Tibial nerve (tissue), 4 donors: ENCODE data around the gene RPL19. TPM values are rescaled to one million over a fixed set of nuclear protein-coding genes. Genes with fewer than 3 reads are reported as not detected.
"Not testable (repeated sequence)": the region's sequence is repeated elsewhere in the genome, so short reads cannot be mapped to it uniquely, and the experiment has no call there.

Experiments
- DNase-seq, 2 donors: peaks; one replicate each; pipeline ENCODE4 v3.0.0-alpha.2; 2019; ENCODE audit warnings: low spot score in 2 of 2
- H3K27ac ChIP-seq, 4 donors: fragments of 200-600 bp; sonication (generic) in 3 of 4; one replicate each; pipeline ENCODE4 v1.5.1; 2017 to 2019; ENCODE audit warnings: mild to moderate bottlenecking in 1 of 4
- H3K27me3 ChIP-seq, 2 donors: fragments of 200-600 bp; sonication (generic) in 1 of 2; one replicate each; pipeline versions ENCODE4 v1.5.1 to v1.6.0; 2017 to 2019
- H3K36me3 ChIP-seq, 3 donors: fragments of 200-600 bp; sonication (generic); one replicate each; pipeline ENCODE4 v1.5.1; 2018 to 2019
- H3K4me1 ChIP-seq, 4 donors: fragments of 200-600 bp; sonication (generic) in 3 of 4; one replicate each; pipeline ENCODE4 v1.5.1; 2017 to 2019
- H3K4me3 ChIP-seq, 4 donors: fragments of 200-600 bp; sonication (generic) in 3 of 4; one replicate each; pipeline ENCODE4 v1.5.1; 2017 to 2019; ENCODE audit warnings: mild to moderate bottlenecking in 1 of 4, moderate library complexity in 1 of 4
- H3K9me3 ChIP-seq, 4 donors: fragments of 200-600 bp; sonication (generic) in 3 of 4; one replicate each; pipeline ENCODE4 v1.5.1; 2017 to 2019
- EP300 ChIP-seq, 2 donors: sonication (generic); formaldehyde crosslinking; IDR thresholded peaks; one replicate each; pipeline ENCODE4 v1.6.1; 2017; ENCODE audit warnings: antibody characterized with exemption in 2 of 2, mild to moderate bottlenecking in 1 of 2
- POLR2A ChIP-seq, 2 donors: fragments of 450-650 bp; IDR thresholded peaks; one replicate each; pipeline ENCODE4 v1.6.1; 2017; ENCODE audit warnings: antibody characterized with exemption in 2 of 2, mild to moderate bottlenecking in 2 of 2, moderate library complexity in 2 of 2
- WGBS, 2 donors: methylation state at CpG; one replicate each; pipeline ENCODE4 v1.1.5; 2018; 5-methylcytosine and 5-hydroxymethylcytosine counted together
- total RNA-seq, 4 donors: library from RNA; depleted of rRNA; stranded (reverse); fragments of >200 nt; gene quantifications; one replicate each; pipeline ENCODE4 v1.1.0, GENCODE V29; 2016
- TF ChIP-seq, protein P1 (sequence below), 5 experiments: fragments of 200-600 bp in 3 of 5; fragments of 450-650 bp in 2 of 5; sonication (generic) in 3 of 5; IDR thresholded peaks; one replicate each; pipeline ENCODE4 v1.5.1; 2016 to 2019; ENCODE audit warnings: antibody characterized with exemption in 5 of 5, mild to moderate bottlenecking in 3 of 5, moderate library complexity in 2 of 5

RPL19 gene
- total RNA-seq, 4 donors from 2014 or later = 2,381 to 3,486 (median 2,809) TPM

DNA sequence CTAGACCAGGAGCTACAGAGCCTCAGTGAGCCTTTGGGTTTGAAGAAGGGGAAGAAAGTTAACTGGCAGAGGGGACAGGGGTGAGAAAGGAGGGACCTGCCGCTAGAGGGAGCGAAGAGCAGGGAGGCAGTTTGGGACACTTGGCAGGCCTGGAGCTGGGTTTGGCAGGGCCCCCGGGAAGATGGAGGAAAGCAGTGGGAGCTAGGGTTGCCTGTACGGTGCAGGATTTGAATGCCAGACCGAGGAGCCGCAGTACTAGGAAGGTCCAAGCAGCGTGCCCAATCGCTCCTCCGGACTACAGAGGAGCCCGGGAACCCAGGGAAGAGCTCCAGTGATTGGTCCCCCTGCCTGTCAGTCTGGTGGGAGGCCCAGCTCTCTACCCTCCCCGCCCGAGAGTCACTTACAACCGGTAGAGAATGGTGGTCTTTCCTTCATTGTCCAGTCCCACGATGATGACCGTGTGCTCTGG is 35.4 kb upstream of the RPL19 start:
- H3K36me3 ChIP-seq = no peaks in the 10 kb centered on the region

DNA sequence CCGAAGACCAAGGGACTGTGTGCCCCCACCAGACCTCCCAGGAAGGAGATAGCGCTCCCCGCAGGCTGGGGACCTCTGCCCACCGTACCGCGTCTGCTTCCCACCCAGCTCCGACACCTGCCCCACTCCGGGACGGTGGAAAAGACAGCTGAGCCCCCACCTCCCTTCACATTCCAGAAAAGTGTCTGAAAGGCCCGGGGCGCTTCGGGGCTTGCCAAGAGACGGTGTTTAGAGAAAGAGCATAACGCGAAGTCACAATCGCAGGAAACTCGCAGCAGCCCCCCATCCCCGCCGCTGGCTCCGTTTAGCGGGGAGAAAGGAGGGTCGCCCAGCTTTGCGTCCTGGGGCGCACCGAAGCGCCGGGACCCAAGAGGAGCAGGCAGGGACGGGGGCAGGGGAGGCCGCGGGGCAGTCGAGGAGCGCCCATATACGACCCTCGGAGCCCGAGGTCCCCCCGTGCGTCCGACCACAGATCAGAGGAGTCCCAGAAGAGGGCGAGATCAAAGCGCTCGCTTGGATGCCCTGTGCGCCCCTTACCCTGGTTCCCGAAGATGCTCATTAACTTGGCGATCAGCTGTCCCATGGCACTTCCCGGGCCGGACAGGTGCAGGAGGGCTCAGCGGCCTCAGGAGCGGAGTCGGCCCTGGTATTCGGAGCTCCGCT is 34.8 kb upstream of the RPL19 start:
- DNase-seq = no peak
- H3K4me3 ChIP-seq = peak overlapping the region; percentile 30 to 72 (median 54)
- TF ChIP-seq, protein P1, sequence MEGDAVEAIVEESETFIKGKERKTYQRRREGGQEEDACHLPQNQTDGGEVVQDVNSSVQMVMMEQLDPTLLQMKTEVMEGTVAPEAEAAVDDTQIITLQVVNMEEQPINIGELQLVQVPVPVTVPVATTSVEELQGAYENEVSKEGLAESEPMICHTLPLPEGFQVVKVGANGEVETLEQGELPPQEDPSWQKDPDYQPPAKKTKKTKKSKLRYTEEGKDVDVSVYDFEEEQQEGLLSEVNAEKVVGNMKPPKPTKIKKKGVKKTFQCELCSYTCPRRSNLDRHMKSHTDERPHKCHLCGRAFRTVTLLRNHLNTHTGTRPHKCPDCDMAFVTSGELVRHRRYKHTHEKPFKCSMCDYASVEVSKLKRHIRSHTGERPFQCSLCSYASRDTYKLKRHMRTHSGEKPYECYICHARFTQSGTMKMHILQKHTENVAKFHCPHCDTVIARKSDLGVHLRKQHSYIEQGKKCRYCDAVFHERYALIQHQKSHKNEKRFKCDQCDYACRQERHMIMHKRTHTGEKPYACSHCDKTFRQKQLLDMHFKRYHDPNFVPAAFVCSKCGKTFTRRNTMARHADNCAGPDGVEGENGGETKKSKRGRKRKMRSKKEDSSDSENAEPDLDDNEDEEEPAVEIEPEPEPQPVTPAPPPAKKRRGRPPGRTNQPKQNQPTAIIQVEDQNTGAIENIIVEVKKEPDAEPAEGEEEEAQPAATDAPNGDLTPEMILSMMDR (IDR thresholded peaks at IDR 0.05) = no peak
- TF ChIP-seq EP300 (IDR thresholded peaks at IDR 0.05) (no peak), POLR2A (IDR thresholded peaks at IDR 0.05) (no peak)
- peaks cover 0 to 28% (median 14%) of the 10 kb centered on the region in 4 donors for H3K4me1 ChIP-seq
- 5 to 9% methylated on average over 28 to 39 of the region's 51 CpGs for WGBS, 2 donors
- H3K27me3 ChIP-seq = peaks cover 0 to 12% of the 10 kb centered on the region in 2 donors
- H3K36me3 ChIP-seq = no peaks in the 10 kb centered on the region
- peak overlapping the region in 2 of 4 donors; percentile 27 to 61 for H3K27ac ChIP-seq
- no peaks in the 10 kb centered on the region for H3K9me3 ChIP-seq

More for the DNA sequence above, 35.4 kb upstream of the RPL19 start:
- Histone ChIP-seq H3K27ac (peak overlapping the region in 2 of 4 donors; percentile 27 to 61), H3K9me3 (no peaks in the 10 kb centered on the region), H3K4me1 (peaks cover 0 to 28% (median 14%) of the 10 kb centered on the region in 4 donors), H3K27me3 (peaks cover 0 to 12% of the 10 kb centered on the region in 2 donors), H3K4me3 (peak overlapping the region; percentile 30 to 72 (median 54))
- WGBS, 2 donors = 1 to 2% methylated on average over 10 to 15 of the region's 15 CpGs
- DNase-seq = peak; percentile 78 to 83
- peak in 1 of 2 donors; percentile 36 for TF ChIP-seq EP300 (IDR thresholded peaks at IDR 0.05)
- TF ChIP-seq, protein P1 (IDR thresholded peaks at IDR 0.05) = peak; percentile 76 to 80 (median 77)
- TF ChIP-seq POLR2A (IDR thresholded peaks at IDR 0.05) = no peak

DNA sequence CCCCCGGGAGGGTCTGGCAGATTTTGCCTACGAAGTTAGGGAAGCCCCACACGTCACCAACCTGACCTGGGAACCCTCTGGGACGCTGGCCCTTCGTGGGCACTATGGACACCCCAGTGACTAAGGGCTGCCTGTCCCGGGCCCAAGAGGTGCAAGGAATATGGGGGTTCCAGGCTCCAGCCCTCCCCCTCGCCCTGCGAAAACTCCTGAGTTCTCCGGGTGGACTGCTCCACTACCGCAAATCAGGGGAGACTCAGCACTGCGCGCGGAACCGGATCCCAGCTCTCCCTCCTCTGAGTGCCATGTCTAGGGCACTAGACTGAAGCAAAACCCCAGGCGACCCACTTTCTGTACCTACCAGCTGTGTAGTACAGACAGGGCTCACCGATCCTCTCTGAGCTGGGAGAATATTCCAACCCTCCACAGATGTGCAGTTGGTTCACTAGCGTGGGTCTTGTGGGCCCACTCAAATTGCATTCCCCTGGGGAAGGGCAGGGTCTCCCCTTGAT is 34.2 kb upstream of the RPL19 start, which contains the start of gene ARL5C:
ARL5C (minus strand) TSS at position 321 of the 509 bp plus-strand sequence. CDS start 401 bp downstream, outside the sequence.
- no peak for DNase-seq
- WGBS, 2 donors = 50 to 58% methylated on average over 13 to 14 of the region's 17 CpGs
- TF ChIP-seq EP300 (IDR thresholded peaks at IDR 0.05) = no peak
- Histone ChIP-seq H3K27me3 (peaks cover 0 to 12% of the 10 kb centered on the region in 2 donors), H3K4me3 (peak within 1 kb of the TSS; percentile 30 to 72 (median 54)), H3K4me1 (peaks cover 0 to 28% (median 14%) of the 10 kb centered on the region in 4 donors), H3K36me3 (no peaks in the 10 kb centered on the region), H3K27ac (peak within 1 kb of the TSS in 2 of 4 donors; percentile 27 to 61), H3K9me3 (no peaks in the 10 kb centered on the region)

DNA sequence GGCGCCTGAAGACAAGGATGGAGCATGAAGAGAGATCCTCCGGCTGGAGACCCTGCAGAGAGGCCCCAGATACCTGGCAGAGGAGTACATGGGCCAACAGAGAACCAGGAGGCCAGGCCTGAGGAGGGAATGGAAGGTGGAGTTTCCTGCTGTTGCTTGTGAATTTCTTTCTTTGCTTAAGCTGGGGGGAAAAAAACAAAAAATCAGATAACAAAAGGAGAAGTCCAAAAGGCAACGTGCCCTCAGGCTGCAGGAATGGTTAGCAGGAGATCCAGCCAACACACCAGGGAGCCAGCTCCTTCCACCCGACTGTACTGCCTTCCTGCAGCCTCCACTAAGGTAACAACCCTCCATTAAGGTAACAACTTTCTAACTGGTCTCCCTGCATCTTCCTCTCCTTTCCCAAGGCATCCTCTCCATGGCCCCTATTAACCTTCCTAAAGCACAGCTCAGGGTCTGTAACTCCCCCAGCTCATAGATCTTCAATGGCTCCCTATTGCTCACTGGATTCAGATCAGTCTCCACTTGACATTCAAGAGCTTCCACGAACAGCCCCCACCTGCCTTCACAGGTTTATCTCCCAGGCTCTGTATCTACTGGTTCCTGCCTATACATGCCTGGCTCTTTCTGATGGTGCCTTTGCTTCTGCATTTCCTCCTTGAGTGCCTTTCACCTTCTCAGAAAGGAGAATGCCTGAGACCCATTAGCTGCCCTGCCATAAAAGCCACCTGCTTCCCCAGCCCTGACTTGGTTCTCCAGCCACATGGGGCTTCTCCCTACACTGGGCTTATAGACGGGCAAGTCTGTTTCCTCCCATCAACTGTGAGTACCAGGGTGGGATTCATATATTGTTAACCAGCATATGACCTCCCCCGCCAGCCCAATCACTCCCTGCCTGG is 33.4 kb upstream of the RPL19 start:
- DNase-seq = no peak
- peaks cover 0 to 9% of the 10 kb centered on the region in 2 donors for H3K27me3 ChIP-seq
- no peaks in the 10 kb centered on the region for H3K36me3 ChIP-seq
- H3K4me3 ChIP-seq = no peak overlapping the region
- H3K27ac ChIP-seq = no peak overlapping the region
- H3K4me1 ChIP-seq = peaks cover 0 to 28% (median 14%) of the 10 kb centered on the region in 4 donors
- WGBS, 2 donors = 63 to 68% methylated on average over 7 of the region's 7 CpGs
- no peak for TF ChIP-seq EP300 (IDR thresholded peaks at IDR 0.05)
- no peak for TF ChIP-seq POLR2A (IDR thresholded peaks at IDR 0.05)
- TF ChIP-seq, protein P1 (IDR thresholded peaks at IDR 0.05) = no peak
- H3K9me3 ChIP-seq = no peaks in the 10 kb centered on the region

DNA sequence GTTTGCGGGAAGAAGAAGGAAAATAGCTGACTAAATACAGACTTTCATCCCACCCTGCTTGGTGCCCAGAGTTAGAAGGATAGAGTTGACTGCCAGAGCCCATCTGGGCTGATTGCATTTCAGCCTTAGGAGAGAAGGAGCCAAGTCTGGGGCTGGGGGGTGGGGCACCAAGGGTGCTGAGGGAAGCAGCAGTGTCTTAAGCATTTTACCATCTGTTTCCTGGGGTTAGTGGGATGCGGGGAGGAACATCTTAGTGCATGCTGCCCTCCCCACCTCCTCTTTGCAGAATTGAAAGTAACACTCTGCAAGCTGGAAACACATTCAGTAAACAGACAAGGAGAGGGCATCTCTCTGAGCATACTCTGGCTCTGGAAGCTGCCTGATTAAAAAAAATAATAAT is 32.6 kb upstream of the RPL19 start:
- 19 to 36% methylated on average over 2 of the region's 2 CpGs for WGBS, 2 donors
- peaks cover 0 to 28% (median 14%) of the 10 kb centered on the region in 4 donors for H3K4me1 ChIP-seq
- no peak overlapping the region for H3K4me3 ChIP-seq
- H3K27ac ChIP-seq = no peak overlapping the region
- H3K36me3 ChIP-seq = no peaks in the 10 kb centered on the region
- DNase-seq = no peak
- H3K9me3 ChIP-seq = no peaks in the 10 kb centered on the region
- peaks cover 0 to 8% of the 10 kb centered on the region in 2 donors for H3K27me3 ChIP-seq
- TF ChIP-seq EP300 (IDR thresholded peaks at IDR 0.05) = peak in 1 of 2 donors; percentile 17
- TF ChIP-seq, protein P1 (IDR thresholded peaks at IDR 0.05) = no peak

DNA sequence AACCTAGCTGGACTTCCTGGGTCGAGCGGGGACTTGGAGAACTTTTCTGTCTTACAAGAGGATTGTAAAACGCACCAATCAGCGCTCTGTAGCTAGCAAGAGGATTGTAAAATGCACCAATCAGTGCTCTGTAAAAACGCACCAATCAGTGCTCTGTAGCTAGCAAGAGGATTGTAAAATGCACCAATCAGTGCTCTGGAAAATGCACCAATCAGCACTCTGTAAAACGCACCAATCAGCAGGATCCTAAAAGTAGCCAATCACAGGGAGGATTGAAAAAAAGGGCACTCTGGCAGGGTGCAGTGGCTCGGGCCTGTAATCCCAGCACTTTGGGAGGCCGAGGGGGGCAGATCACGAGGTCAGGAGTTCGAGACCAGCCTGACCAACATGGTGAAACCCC is 31.6 kb upstream of the RPL19 start:
- not testable (repeated sequence) for DNase-seq, H3K36me3 ChIP-seq, H3K27me3 ChIP-seq, H3K9me3 ChIP-seq, H3K4me3 ChIP-seq, H3K27ac ChIP-seq
- 95 to 96% methylated on average over 10 of the region's 10 CpGs for WGBS, 2 donors
- peaks cover 0 to 28% (median 14%) of the 10 kb centered on the region in 4 donors for H3K4me1 ChIP-seq
